H9 (cell line): ENCODE measurements around the gene SFMBT2. TPM values are rescaled to one million over a fixed set of nuclear protein-coding genes. Genes with fewer than 3 reads are reported as not detected.

Source experiments
- DNase-seq: peaks from one replicate; pipeline ENCODE4 v3.0.0-alpha.2; 2017
- H2AFZ ChIP-seq: one replicate; pipeline ENCODE4 v1.6.1; 2013; ENCODE audit warnings: mild to moderate bottlenecking, low read length, control low read depth, moderate library complexity
- H2AK5ac ChIP-seq: 2 replicates; pipeline ENCODE4 v1.6.1; 2013; ENCODE audit warnings: low read length, control low read depth, mixed read lengths; ENCODE audit not compliant: insufficient read length
- H2BK120ac ChIP-seq: one replicate; pipeline ENCODE4 v1.6.1; 2013; ENCODE audit warnings: low read depth, mild to moderate bottlenecking, low read length, control low read depth, inconsistent platforms; ENCODE audit not compliant: poor library complexity, severe bottlenecking
- H2BK12ac ChIP-seq: 2 replicates; pipeline ENCODE4 v1.6.1; 2013; ENCODE audit warnings: low read length, control low read depth, mixed read lengths, low read depth; ENCODE audit not compliant: insufficient read length
- H2BK15ac ChIP-seq: 2 replicates; pipeline ENCODE4 v1.6.1; 2013; ENCODE audit warnings: low read depth, low read length, control low read depth
- H2BK20ac ChIP-seq: one replicate; pipeline ENCODE4 v1.6.1; 2013; ENCODE audit warnings: low read depth, mild to moderate bottlenecking, low read length, control low read depth, inconsistent platforms; ENCODE audit not compliant: poor library complexity, severe bottlenecking
- H2BK5ac ChIP-seq: 2 replicates; pipeline ENCODE4 v1.6.1; 2013; ENCODE audit warnings: low read length, control low read depth, mixed read lengths; ENCODE audit not compliant: insufficient read length
- H3K14ac ChIP-seq: 2 replicates; pipeline ENCODE4 v1.6.1; 2013; ENCODE audit warnings: low read length, control low read depth; ENCODE audit not compliant: insufficient read depth
- H3K18ac ChIP-seq: 2 replicates; pipeline ENCODE4 v1.6.1; 2013; ENCODE audit warnings: low read depth, mild to moderate bottlenecking, mixed read lengths, low read length, control low read depth; ENCODE audit not compliant: insufficient read length
- H3K23ac ChIP-seq: 2 replicates; pipeline ENCODE4 v1.6.1; 2013; ENCODE audit warnings: low read length, control low read depth, mixed read lengths, low read depth; ENCODE audit not compliant: insufficient read length
- H3K23me2 ChIP-seq: 2 replicates; pipeline ENCODE4 v1.6.1; 2013; ENCODE audit warnings: low read depth, mild to moderate bottlenecking, mixed read lengths, low read length, control low read depth; ENCODE audit not compliant: insufficient read length, poor library complexity, severe bottlenecking
- H3K27ac ChIP-seq: 2 replicates; pipeline ENCODE4 v1.5.1; 2013; ENCODE audit warnings: low read length, control low read depth, mixed read lengths, low read depth; ENCODE audit not compliant: insufficient read length
- H3K27me3 ChIP-seq: 2 replicates; pipeline ENCODE4 v1.6.1; 2013; ENCODE audit warnings: low read length, control low read depth, inconsistent platforms; ENCODE audit not compliant: insufficient read depth
- H3K4ac ChIP-seq: 2 replicates; pipeline ENCODE4 v1.6.1; 2013; ENCODE audit warnings: low read depth, mild to moderate bottlenecking, control low read depth, inconsistent platforms, low read length, moderate library complexity
- H3K4me1 ChIP-seq: 2 replicates; pipeline ENCODE4 v1.6.1; 2013; ENCODE audit warnings: low read length, control low read depth, inconsistent platforms; ENCODE audit not compliant: insufficient read depth
- H3K4me2 ChIP-seq: 2 replicates; pipeline ENCODE4 v1.6.1; 2013; ENCODE audit warnings: low read length, control low read depth, mixed read lengths; ENCODE audit not compliant: insufficient read length, insufficient read depth
- H3K56ac ChIP-seq: 2 replicates; pipeline ENCODE4 v1.6.1; 2013; ENCODE audit warnings: low read depth, mild to moderate bottlenecking, mixed read lengths, low read length, control low read depth; ENCODE audit not compliant: insufficient read length
- H3K79me1 ChIP-seq: 2 replicates; pipeline ENCODE4 v1.6.1; 2013; ENCODE audit warnings: low read depth, mild to moderate bottlenecking, moderate library complexity, low read length, control low read depth, inconsistent platforms; ENCODE audit not compliant: insufficient read depth, poor library complexity, severe bottlenecking
- H3K79me2 ChIP-seq: 2 replicates; pipeline ENCODE4 v1.6.1; 2013; ENCODE audit warnings: low read length, control low read depth, inconsistent platforms; ENCODE audit not compliant: insufficient read depth
- H3K9ac ChIP-seq: 2 replicates; pipeline ENCODE4 v1.6.1; 2013; ENCODE audit warnings: low read length, control low read depth, mixed read lengths; ENCODE audit not compliant: insufficient read length; ENCODE audit errors: extremely low read depth
- H3K9me3 ChIP-seq: one replicate; pipeline ENCODE4 v1.6.1; 2013; ENCODE audit warnings: low read depth, low read length, inconsistent platforms; ENCODE audit not compliant: control insufficient read depth
- H3T11ph ChIP-seq: one replicate; pipeline ENCODE4 v1.6.1; 2013; ENCODE audit warnings: mild to moderate bottlenecking, low read length, control low read depth, inconsistent platforms
- H4K20me1 ChIP-seq: one replicate; pipeline ENCODE4 v1.6.1; 2013; ENCODE audit not compliant: control insufficient read depth, insufficient read length, insufficient read depth
- H4K5ac ChIP-seq: 2 replicates; pipeline ENCODE4 v1.6.1; 2013; ENCODE audit warnings: low read depth, mild to moderate bottlenecking, mixed read lengths, low read length, control low read depth; ENCODE audit not compliant: insufficient read length
- H4K8ac ChIP-seq: replicated peaks from 2 replicates; pipeline ENCODE4 v1.6.1; 2013; ENCODE audit warnings: low read length, control low read depth, mixed read lengths, low read depth; ENCODE audit not compliant: insufficient read length
- H4K91ac ChIP-seq: 2 replicates; pipeline ENCODE4 v1.6.1; 2013; ENCODE audit warnings: low read depth, mild to moderate bottlenecking, moderate library complexity, mixed read lengths, low read length, control low read depth; ENCODE audit not compliant: insufficient read length
- H3K27ac Mint-ChIP-seq, 3 experiments: 2 replicates in 2 of 3; 3 replicates in 1 of 3; pipeline ENCODE4 v1.8.0; 2020 to 2021; ENCODE audit warnings: mixed read lengths in 3 of 3, mild to moderate bottlenecking in 1 of 3, moderate library complexity in 1 of 3
- H3K27me3 Mint-ChIP-seq: 2 replicates; pipeline ENCODE4 v1.8.0; 2021; ENCODE audit warnings: low read depth, mild to moderate bottlenecking, moderate library complexity, mixed read lengths
- H3K36me3 Mint-ChIP-seq, 3 experiments: 2 replicates in 2 of 3; 3 replicates in 1 of 3; pipeline ENCODE4 v1.8.0; 2020 to 2021; ENCODE audit warnings: low read depth in 3 of 3, mixed read lengths in 3 of 3; ENCODE audit not compliant: insufficient read depth in 1 of 3
- H3K4me1 Mint-ChIP-seq, 2 experiments: 2 replicates each; pipeline ENCODE4 v1.8.0; 2020; ENCODE audit warnings: mixed read lengths in 2 of 2
- H3K4me3 Mint-ChIP-seq, 2 experiments: 2 replicates in 1 of 2; 3 replicates in 1 of 2; pipeline ENCODE4 v1.8.0; 2020 to 2021; ENCODE audit warnings: mild to moderate bottlenecking in 2 of 2, mixed read lengths in 2 of 2, moderate library complexity in 1 of 2
- H3K9me3 Mint-ChIP-seq, 2 experiments: 2 replicates in 1 of 2; 3 replicates in 1 of 2; pipeline ENCODE4 v1.8.0; 2020; ENCODE audit warnings: mild to moderate bottlenecking in 2 of 2, mixed read lengths in 2 of 2, moderate library complexity in 1 of 2
- CTCF ChIP-seq: fragments of 200-600 bp; sonication (generic); conservative IDR thresholded peaks from 3 replicates; pipeline ENCODE4 v1.8.0; 2021; ENCODE audit warnings: antibody characterized with exemption, mild to moderate bottlenecking
- WGBS: extraction: QIAGEN DNeasy Blood & Tissue Kit; methylation state at CpG from one replicate; pipeline ENCODE4 v1.1.7; 2013; ENCODE audit warnings: missing lambda C conversion rate, low lambda C conversion rate, mixed read lengths; ENCODE audit not compliant: insufficient read length; ENCODE audit errors: extremely low coverage; 5-methylcytosine and 5-hydroxymethylcytosine counted together
- total RNA-seq: library from RNA; stranded (reverse); gene quantifications from 2 replicates; pipeline ENCODE4 v1.2.1, GENCODE V29; 2021

The SFMBT2 gene
- total RNA-seq, 1 experiment from 2014 or later: 5.3 TPM

GRCh38 chr10:7370511-7370910, 40.3 kb downstream of the SFMBT2 start:
- no peaks in the 10 kb centered on the region for H3K27me3 Mint-ChIP-seq
- peaks cover 5 to 6% of the 10 kb centered on the region in 2 experiments; a peak in 3 of 4 replicates for H3K4me1 Mint-ChIP-seq
- peaks cover 13 to 26% (median 19%) of the 10 kb centered on the region in 3 experiments; a peak in 6 of 7 replicates for H3K36me3 Mint-ChIP-seq

More at GRCh38 chr10:7370511-7370910, 40.3 kb downstream of the SFMBT2 start:
- Histone ChIP-seq H2BK15ac (no peak overlapping the region), H3K4me2 (no peak overlapping the region), H3K27me3 (no peaks in the 10 kb centered on the region), H2BK12ac (no peak overlapping the region), H3K79me2 (no peaks in the 10 kb centered on the region), H3K4ac (no peak overlapping the region), H2BK120ac (no peak overlapping the region), H3K23ac (no peak overlapping the region), H2BK5ac (no peak overlapping the region), H3K14ac (no peak overlapping the region), H3K9ac (no peak overlapping the region), H4K8ac (no peak overlapping the region), H3K23me2 (no peaks in the 10 kb centered on the region), H2BK20ac (no peak overlapping the region), H3K27ac (no peak overlapping the region), H4K20me1 (no peaks in the 10 kb centered on the region), H4K5ac (no peak overlapping the region), H3K56ac (no peak overlapping the region), H3K9me3 (no peaks in the 10 kb centered on the region), H3K79me1 (no peaks in the 10 kb centered on the region), H3T11ph (no peak overlapping the region), H2AK5ac (no peak overlapping the region), H3K4me1 (no peaks in the 10 kb centered on the region), H2AFZ (no peak overlapping the region), H3K18ac (no peak overlapping the region), H4K91ac (no peak overlapping the region)
- Mint-ChIP-seq H3K9me3 (peaks cover 5 to 6% of the 10 kb centered on the region in 2 experiments; a peak in 4 of 5 replicates), H3K4me3 (no peak overlapping the region), H3K27ac (no peak overlapping the region)
- no CpG with 5 or more reads among the region's 7 CpGs for WGBS
- no peak for TF ChIP-seq CTCF
- no peak for DNase-seq
